ENCODE data around the gene SRMS. TPM values are rescaled to one million over a fixed set of nuclear protein-coding genes. Genes with fewer than 3 reads are reported as not detected.

SRMS gene
- total and polyA plus RNA-seq, 2 donors (not counting 1 experiment from before 2014, with no cell fraction given) = not detected

DNA sequence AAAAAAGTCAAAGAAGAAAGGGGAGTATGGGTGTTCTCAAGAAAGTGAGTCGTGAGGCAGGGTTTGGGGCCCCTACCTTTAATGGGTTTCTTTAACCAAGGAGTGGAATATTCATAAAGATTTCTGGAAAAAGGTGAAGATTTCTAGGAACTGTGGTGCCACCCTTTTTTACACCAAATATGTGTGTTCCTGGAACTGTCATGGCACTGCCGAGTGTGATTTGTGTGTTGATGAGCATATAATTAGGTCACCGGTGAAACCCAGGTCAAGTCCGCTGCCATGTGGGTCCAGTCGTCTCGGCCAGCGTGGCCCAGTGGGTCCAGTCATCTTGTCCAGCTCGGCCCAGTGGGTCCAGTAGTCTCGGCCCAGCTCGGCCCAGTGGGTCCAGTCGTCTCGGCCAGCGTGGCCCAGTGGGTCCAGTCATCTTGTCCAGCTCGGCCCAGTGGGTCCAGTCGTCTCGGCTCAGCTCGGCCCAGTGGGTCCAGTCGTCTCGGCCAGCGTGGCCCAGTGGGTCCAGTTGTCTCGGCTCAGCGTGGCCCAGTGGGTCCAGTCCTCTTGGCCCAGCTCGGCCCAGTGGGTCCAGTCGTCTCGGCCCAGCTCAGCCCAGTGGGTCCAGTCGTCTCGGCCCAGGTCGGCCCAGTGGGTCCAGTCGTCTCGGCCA lies 40.3 kb downstream of the SRMS start:
- Histone ChIP-seq H3K9me3 (ENCODE audit: control insufficient read depth, insufficient read depth, low read depth, low read length) (no peaks in the 10 kb centered on the region), H3K79me2 (ENCODE audit: control insufficient read depth, insufficient read depth, low read length) (no peaks in the 10 kb centered on the region), H3K4me2 (ENCODE audit: extremely low read depth, insufficient read depth, low read length) (no peak overlapping the region), H3K4me1 (ENCODE audit: control insufficient read depth, extremely low read depth, insufficient read depth, low read length) (no peaks in the 10 kb centered on the region), H3K9ac (ENCODE audit: insufficient read depth, low read length) (no peak overlapping the region), H3K27ac (ENCODE audit: insufficient read depth, low read length) (no peak overlapping the region), H3K27me3 (ENCODE audit: control insufficient read depth, insufficient read depth, low read length) (peaks cover 2% of the 10 kb centered on the region), H2AFZ (ENCODE audit: low read length) (no peak overlapping the region), H3K4me3 (replicated peaks in 1 of 4; ENCODE audit: control extremely low read depth in 1 of 4, insufficient read depth in 1 of 4, low read depth in 3 of 4, low read length in 4 of 4) (no peak overlapping the region), H3K36me3 (ENCODE audit: control insufficient read depth, insufficient read depth, low read length) (no peaks in the 10 kb centered on the region), H4K20me1 (ENCODE audit: control insufficient read depth, extremely low read depth, insufficient read depth, low read length) (no peaks in the 10 kb centered on the region)
- no peak for DNase-seq (ENCODE audit: low read depth in 2 of 2)
- TF ChIP-seq EZH2 (IDR thresholded peaks at IDR 0.05; ENCODE audit: low read length, missing control alignments) = no peak
- TF ChIP-seq, protein P1, sequence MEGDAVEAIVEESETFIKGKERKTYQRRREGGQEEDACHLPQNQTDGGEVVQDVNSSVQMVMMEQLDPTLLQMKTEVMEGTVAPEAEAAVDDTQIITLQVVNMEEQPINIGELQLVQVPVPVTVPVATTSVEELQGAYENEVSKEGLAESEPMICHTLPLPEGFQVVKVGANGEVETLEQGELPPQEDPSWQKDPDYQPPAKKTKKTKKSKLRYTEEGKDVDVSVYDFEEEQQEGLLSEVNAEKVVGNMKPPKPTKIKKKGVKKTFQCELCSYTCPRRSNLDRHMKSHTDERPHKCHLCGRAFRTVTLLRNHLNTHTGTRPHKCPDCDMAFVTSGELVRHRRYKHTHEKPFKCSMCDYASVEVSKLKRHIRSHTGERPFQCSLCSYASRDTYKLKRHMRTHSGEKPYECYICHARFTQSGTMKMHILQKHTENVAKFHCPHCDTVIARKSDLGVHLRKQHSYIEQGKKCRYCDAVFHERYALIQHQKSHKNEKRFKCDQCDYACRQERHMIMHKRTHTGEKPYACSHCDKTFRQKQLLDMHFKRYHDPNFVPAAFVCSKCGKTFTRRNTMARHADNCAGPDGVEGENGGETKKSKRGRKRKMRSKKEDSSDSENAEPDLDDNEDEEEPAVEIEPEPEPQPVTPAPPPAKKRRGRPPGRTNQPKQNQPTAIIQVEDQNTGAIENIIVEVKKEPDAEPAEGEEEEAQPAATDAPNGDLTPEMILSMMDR (conservative IDR thresholded peaks at IDR 0.05 in 1 of 2, IDR thresholded peaks at IDR 0.05 in 1 of 2; ENCODE audit: low read depth in 1 of 2, low read length in 2 of 2) = no peak

DNA sequence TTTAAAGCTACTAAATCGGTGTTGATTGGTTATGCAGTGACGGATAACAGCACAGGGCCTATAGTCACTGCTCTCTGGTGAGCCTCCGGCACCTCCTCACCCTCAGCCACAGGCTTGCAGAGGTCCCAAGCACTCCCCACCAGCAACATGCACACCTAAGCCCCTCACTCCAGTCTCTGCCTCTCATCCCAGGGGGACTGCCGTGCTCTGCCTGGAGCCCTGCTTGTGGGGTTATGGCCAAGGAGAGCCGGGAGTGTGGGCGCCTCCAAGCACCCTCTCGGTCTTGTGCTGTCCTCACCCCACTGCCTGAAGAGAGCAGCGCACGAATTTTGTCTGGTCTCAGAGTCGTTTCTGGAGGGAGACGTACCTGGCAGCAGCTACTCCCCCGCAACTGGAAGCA lies 41.8 kb downstream of the SRMS start:
- Histone ChIP-seq H2AFZ (ENCODE audit: low read length) (no peak overlapping the region), H3K9ac (ENCODE audit: insufficient read depth, low read length) (no peak overlapping the region), H3K79me2 (ENCODE audit: control insufficient read depth, insufficient read depth, low read length) (no peaks in the 10 kb centered on the region), H3K9me3 (ENCODE audit: control insufficient read depth, insufficient read depth, low read depth, low read length) (no peaks in the 10 kb centered on the region), H3K27ac (ENCODE audit: insufficient read depth, low read length) (no peak overlapping the region), H3K36me3 (ENCODE audit: control insufficient read depth, insufficient read depth, low read length) (no peaks in the 10 kb centered on the region), H3K4me2 (ENCODE audit: extremely low read depth, insufficient read depth, low read length) (no peak overlapping the region), H3K27me3 (ENCODE audit: control insufficient read depth, insufficient read depth, low read length) (peaks cover 2% of the 10 kb centered on the region), H3K4me3 (replicated peaks in 1 of 4; ENCODE audit: control extremely low read depth in 1 of 4, insufficient read depth in 1 of 4, low read depth in 3 of 4, low read length in 4 of 4) (no peak overlapping the region), H4K20me1 (ENCODE audit: control insufficient read depth, extremely low read depth, insufficient read depth, low read length) (no peaks in the 10 kb centered on the region), H3K4me1 (ENCODE audit: control insufficient read depth, extremely low read depth, insufficient read depth, low read length) (no peaks in the 10 kb centered on the region)
- DNase-seq (ENCODE audit: low read depth in 2 of 2) = no peak
- TF ChIP-seq, protein P1 (conservative IDR thresholded peaks at IDR 0.05 in 1 of 2, IDR thresholded peaks at IDR 0.05 in 1 of 2; ENCODE audit: low read depth in 1 of 2, low read length in 2 of 2) = no peak
- no peak for TF ChIP-seq EZH2 (IDR thresholded peaks at IDR 0.05; ENCODE audit: low read length, missing control alignments)

DNA sequence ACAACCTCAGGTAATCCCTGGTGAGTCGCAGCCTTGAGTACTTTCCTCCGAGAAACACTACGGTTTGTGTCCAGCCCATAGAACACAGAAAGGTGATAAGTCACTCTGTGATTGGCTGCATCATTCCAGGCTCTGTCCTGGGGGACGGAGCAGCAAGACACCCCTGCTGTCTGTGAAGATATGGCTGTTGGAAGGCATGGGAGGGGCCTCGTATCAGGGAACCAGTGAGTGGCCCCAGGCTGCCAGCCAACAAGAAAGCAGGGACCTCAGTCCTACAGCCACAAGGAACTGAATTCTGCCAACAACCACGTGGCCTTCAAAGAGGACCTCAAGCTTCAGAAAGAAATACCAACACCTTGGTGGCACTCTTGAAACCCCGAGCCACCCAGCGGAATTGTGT lies 42.3 kb downstream of the SRMS start:
- Histone ChIP-seq H3K27ac (ENCODE audit: insufficient read depth, low read length) (no peak overlapping the region), H3K9ac (ENCODE audit: insufficient read depth, low read length) (no peak overlapping the region), H2AFZ (ENCODE audit: low read length) (no peak overlapping the region), H3K4me1 (ENCODE audit: control insufficient read depth, extremely low read depth, insufficient read depth, low read length) (no peaks in the 10 kb centered on the region), H3K27me3 (ENCODE audit: control insufficient read depth, insufficient read depth, low read length) (peaks cover 2% of the 10 kb centered on the region), H3K9me3 (ENCODE audit: control insufficient read depth, insufficient read depth, low read depth, low read length) (no peaks in the 10 kb centered on the region), H3K4me2 (ENCODE audit: extremely low read depth, insufficient read depth, low read length) (no peak overlapping the region), H3K4me3 (replicated peaks in 1 of 4; ENCODE audit: control extremely low read depth in 1 of 4, insufficient read depth in 1 of 4, low read depth in 3 of 4, low read length in 4 of 4) (no peak overlapping the region), H3K79me2 (ENCODE audit: control insufficient read depth, insufficient read depth, low read length) (no peaks in the 10 kb centered on the region), H4K20me1 (ENCODE audit: control insufficient read depth, extremely low read depth, insufficient read depth, low read length) (no peaks in the 10 kb centered on the region), H3K36me3 (ENCODE audit: control insufficient read depth, insufficient read depth, low read length) (no peaks in the 10 kb centered on the region)
- TF ChIP-seq, protein P1 (conservative IDR thresholded peaks at IDR 0.05 in 1 of 2, IDR thresholded peaks at IDR 0.05 in 1 of 2; ENCODE audit: low read depth in 1 of 2, low read length in 2 of 2) = no peak
- no peak for TF ChIP-seq EZH2 (IDR thresholded peaks at IDR 0.05; ENCODE audit: low read length, missing control alignments)
- DNase-seq (ENCODE audit: low read depth in 2 of 2) = no peak
